CD1c-positive myeloid dendritic cell (primary cell): ENCODE measurements around the gene VIPR2.
"Not testable (repeated sequence)": the region's sequence is repeated elsewhere in the genome, so short reads cannot be mapped to it uniquely, and the experiment has no call there.

Experiments used
- DNase-seq: peaks from one replicate; pipeline ENCODE4 v3.0.0-alpha.2; 2016; ENCODE audit errors: extremely low spot score

The VIPR2 gene

DNA sequence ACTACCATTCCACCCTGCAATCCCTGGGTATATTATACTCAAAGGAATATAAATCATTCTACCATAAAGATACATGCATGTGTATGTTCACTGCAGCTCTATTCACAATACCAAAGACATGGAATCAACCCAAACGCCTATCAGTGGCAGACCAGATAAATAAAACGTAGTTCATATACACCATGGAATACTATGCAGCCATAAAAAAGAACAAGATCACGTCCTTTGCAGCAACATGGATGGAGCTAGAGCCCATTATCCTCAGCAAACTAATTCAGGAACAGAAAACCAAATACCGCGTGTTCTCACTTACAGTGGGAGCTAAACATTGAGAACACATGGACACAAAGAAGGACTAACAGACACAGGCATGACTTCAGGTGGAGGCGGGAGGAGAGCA lies 150.0 kb downstream of the VIPR2 start:
- no peak for DNase-seq

DNA sequence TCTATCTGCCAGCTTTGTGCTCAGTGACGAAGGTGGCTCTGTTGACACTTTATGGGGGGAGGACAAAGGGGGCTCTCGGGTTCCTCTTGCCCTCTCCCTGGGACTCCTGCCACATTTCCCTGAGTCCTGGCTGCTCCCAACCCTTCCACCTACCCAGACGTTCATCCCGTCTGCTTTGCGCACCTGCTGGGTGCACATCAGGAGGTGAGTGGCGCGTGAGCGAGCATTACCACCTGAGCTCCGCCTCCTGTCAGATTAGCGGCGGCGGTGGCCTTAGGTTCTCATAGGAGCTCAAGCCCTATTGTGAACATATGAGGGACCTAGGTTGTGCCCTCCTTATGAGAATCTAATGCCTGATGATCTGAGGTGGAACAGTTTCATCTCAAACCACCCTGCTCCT lies 151.1 kb downstream of the VIPR2 start:
- DNase-seq: no peak

DNA sequence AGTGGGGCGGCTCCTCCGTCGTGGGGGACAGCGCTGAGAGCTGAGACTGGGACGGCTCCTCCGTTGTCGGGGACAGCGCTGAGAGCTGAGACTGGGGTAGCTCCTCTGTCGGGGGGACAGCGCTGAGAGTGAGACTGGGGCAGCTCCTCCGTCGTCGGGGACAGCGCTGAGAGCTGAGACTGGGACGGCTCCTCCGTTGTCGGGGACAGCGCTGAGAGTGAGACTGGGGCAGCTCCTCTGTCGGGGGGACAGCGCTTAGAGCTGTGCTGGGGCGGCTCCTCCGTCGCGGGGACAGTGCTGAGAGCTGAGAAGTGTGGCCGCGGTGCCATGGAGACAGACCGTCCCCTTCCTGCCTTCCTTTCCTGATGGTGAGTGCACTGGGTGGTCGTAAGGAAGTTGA lies 151.9 kb downstream of the VIPR2 start:
- DNase-seq: no peak

GRCh38 chr7:158991824-158992621 lies 152.6 kb downstream of the VIPR2 start:
- no peak for DNase-seq

- DNase-seq: no peak
Measured at GRCh38 chr7:158988996-158989395, 155.7 kb downstream of the VIPR2 start.

DNA sequence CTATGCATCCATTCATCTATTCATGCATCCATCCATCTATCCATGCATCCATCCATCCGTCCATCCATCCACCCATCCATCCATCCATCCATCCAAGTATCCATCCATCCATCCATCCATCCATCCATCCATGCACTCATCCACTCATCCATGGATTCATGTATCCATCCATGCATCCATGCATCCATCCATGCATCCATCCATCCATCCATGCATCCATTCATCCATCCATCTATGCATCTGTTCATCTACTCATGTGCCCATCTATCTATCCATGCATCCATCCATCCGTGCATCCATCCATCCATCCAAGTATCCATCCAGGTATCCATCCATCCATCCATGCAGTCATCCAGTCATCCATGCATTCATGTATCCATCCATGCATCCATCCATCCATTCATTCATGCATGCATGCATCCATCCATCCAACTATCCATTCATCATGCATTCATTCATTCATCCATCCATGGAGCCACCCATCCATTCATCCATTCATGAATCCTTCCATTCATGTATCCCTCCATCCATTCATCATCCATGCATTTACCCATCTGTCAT lies 156.3 kb downstream of the VIPR2 start:
- DNase-seq: no peak

GRCh38 chr7:158987691-158988090 lies 157.0 kb downstream of the VIPR2 start:
- DNase-seq: no peak

- DNase-seq: no peak
Measured at GRCh38 chr7:158985583-158985982, 159.1 kb downstream of the VIPR2 start.

GRCh38 chr7:158984007-158984406 lies 160.7 kb downstream of the VIPR2 start:
- DNase-seq: not testable (repeated sequence)

- DNase-seq: not testable (repeated sequence)
Measured at GRCh38 chr7:158982080-158982479, 162.6 kb downstream of the VIPR2 start.

GRCh38 chr7:158979635-158980351 lies 164.9 kb downstream of the VIPR2 start:
- DNase-seq: no peak

GRCh38 chr7:158979023-158979529 lies 165.6 kb downstream of the VIPR2 start:
- DNase-seq: no peak
